Mesothelial cell of epicardium (in vitro differentiated cells): ENCODE measurements around the gene DLL4. TPM values are rescaled to one million over a fixed set of nuclear protein-coding genes. Genes with fewer than 3 reads are reported as not detected.

ENCODE experiments used
- DNase-seq, 2 experiments: peaks; one replicate each; pipeline ENCODE4 v3.0.0; 2021; ENCODE audit warnings: low spot score in 2 of 2; ENCODE audit not compliant: unreplicated experiment in 2 of 2
- H3K27ac Mint-ChIP-seq: 2 replicates; pipeline ENCODE4 v1.8.0; 2021; ENCODE audit warnings: mixed read lengths
- H3K27me3 Mint-ChIP-seq: 2 replicates; pipeline ENCODE4 v1.8.0; 2021; ENCODE audit warnings: low read depth, mixed read lengths
- H3K36me3 Mint-ChIP-seq: 2 replicates; pipeline ENCODE4 v1.8.0; 2021; ENCODE audit warnings: mixed read lengths
- H3K4me1 Mint-ChIP-seq: 2 replicates; pipeline ENCODE4 v1.8.0; 2021; ENCODE audit warnings: mixed read lengths
- H3K4me3 Mint-ChIP-seq: 2 replicates; pipeline ENCODE4 v1.8.0; 2021; ENCODE audit warnings: mild to moderate bottlenecking, moderate library complexity, mixed read lengths
- H3K9me3 Mint-ChIP-seq: 2 replicates; pipeline ENCODE4 v1.8.0; 2021; ENCODE audit warnings: mixed read lengths
- CTCF ChIP-seq: fragments of 200-600 bp; sonication (generic); IDR thresholded peaks from one replicate; pipeline ENCODE4 v1.5.0; 2021; ENCODE audit warnings: antibody characterized with exemption; ENCODE audit not compliant: unreplicated experiment
- total RNA-seq: library from RNA; stranded (reverse); gene quantifications from 3 replicates; pipeline ENCODE4 v1.2.1, GENCODE V29; 2021

DLL4 gene
- total RNA-seq, 1 donor from 2014 or later, result 0.31 TPM

GRCh38 chr15:40929660-40930429 lies 705 bp downstream of the DLL4 start:
- Mint-ChIP-seq H3K4me1 (peaks cover 45% of the 10 kb centered on the region), H3K27me3 (peaks cover 85% of the 10 kb centered on the region), H3K27ac (no peak overlapping the region), H3K4me3 (peak overlapping the region; percentile 66), H3K9me3 (no peaks in the 10 kb centered on the region), H3K36me3 (no peaks in the 10 kb centered on the region)
- peak in 1 of 2 experiments; percentile 65 for DNase-seq
- no peak for TF ChIP-seq CTCF

- peak in 1 of 2 experiments; percentile 74 for DNase-seq
- Mint-ChIP-seq H3K36me3 (no peaks in the 10 kb centered on the region), H3K9me3 (no peaks in the 10 kb centered on the region), H3K27me3 (peaks cover 79% of the 10 kb centered on the region), H3K27ac (no peak overlapping the region), H3K4me3 (peak overlapping the region; percentile 66), H3K4me1 (peaks cover 39% of the 10 kb centered on the region)
- TF ChIP-seq CTCF, result peak; percentile 77
These were observed 1.5 kb downstream of the DLL4 start for GRCh38 chr15:40930430-40931299.

DNA sequence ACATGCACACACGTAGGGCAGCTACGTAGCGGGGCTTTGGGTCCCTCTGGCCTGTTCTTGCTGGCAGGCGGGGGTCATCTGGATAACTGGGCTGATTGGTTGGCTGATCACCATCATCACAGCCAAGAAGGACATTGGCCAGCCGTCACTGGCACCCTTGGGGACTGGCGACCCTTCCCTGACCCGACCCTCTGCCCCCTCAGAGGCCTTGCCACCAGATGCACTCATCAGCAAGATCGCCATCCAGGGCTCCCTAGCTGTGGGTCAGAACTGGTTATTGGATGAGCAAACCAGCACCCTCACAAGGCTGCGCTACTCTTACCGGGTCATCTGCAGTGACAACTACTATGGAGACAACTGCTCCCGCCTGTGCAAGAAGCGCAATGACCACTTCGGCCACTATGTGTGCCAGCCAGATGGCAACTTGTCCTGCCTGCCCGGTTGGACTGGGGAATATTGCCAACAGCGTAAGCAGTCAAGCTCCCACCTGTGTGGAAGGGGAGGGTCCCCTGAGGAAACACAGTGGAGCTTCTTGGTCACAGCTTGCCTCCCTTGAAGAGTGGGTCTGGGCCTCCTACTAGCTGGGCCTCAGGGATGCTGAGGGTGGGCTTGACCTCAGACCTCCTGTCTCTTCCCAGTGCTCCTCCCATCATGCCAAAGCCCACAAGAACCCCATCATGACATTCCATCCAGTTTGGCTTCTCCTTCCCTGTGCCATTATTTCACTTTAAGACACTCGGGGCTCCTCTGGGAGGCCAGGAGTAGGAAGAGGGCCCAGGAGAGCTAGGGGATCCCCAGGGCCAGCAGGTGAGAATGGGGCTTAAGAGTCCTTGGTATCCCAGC lies 2.4 kb downstream of the DLL4 start:
- H3K27me3 Mint-ChIP-seq, result peaks cover 70% of the 10 kb centered on the region
- no peak for TF ChIP-seq CTCF
- no peaks in the 10 kb centered on the region for H3K36me3 Mint-ChIP-seq
- H3K4me1 Mint-ChIP-seq, result peaks cover 36% of the 10 kb centered on the region
- peak overlapping the region; percentile 66 for H3K4me3 Mint-ChIP-seq
- H3K27ac Mint-ChIP-seq, result no peak overlapping the region
- DNase-seq, result no peak
- H3K9me3 Mint-ChIP-seq, result no peaks in the 10 kb centered on the region

GRCh38 chr15:40932156-40932555 lies 3.0 kb downstream of the DLL4 start:
- Mint-ChIP-seq H3K4me1 (peaks cover 29% of the 10 kb centered on the region), H3K4me3 (no peak overlapping the region), H3K27ac (no peak overlapping the region), H3K36me3 (no peaks in the 10 kb centered on the region), H3K27me3 (peaks cover 64% of the 10 kb centered on the region), H3K9me3 (no peaks in the 10 kb centered on the region)
- TF ChIP-seq CTCF, result no peak
- DNase-seq, result no peak
